Stimulated activated CD8-positive, alpha-beta memory T cell treated with anti-CD3 and anti-CD28 coated beads, Interleukin-4, amount 100 ng/mL, for 48 hours (primary cell): Measurements from ENCODE around the gene APOL6.
"Not testable (repeated sequence)": the region's sequence is repeated elsewhere in the genome, so short reads cannot be mapped to it uniquely, and the experiment has no call there.

Experiments used
- DNase-seq: peaks from one replicate; pipeline ENCODE4 v3.0.0-alpha.2; 2020

The APOL6 gene

DNA sequence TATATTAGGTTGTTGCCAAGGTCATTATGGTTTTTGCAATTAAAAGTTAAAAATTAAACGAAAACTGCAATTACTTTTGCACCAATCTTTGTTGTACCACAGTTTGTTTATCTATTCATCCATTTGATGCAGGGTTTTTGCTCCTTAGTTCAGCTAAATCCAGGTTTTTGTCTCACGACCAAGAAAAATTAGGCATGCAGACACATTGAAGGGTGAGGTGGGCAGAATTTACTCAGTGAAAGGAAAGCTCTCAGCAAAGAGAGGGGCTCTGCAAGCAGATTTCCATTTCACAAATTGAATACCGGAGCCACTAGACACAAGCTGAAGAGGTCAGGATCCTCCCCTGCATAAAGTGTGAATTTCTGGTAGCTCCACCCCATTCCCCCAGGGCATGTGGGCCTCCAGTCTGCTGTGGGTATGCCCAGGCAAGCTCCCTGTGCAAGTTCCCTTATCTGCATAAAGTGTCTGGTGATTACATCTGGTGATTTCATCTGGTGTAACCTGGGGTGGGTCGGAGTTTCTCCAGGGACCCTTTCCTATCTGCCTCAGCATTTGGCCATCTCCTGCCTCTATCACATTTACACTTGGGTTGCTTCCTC, 33.3 kb downstream of the APOL6 start:
- no peak for DNase-seq

DNA sequence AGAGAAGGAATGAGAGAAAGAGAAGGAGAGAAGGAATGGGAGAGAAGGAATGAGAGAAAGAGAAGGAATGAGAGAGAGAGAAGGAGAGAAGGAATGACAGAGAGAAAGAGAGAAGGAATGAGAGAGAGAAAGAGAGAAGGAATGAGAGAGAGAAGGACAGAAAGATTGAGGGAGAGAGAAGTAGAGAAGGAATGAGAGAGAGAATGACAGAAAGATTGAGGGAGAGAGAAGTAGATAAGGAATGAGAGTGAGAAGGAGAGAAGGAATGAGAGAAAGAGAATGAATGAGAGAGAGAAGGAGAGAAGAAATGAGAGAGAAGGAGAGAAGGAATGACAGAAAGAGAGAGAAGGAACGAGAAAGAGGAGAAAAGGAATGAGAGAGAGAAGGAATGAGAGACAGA, 35.3 kb downstream of the APOL6 start:
- no peak for DNase-seq

DNA sequence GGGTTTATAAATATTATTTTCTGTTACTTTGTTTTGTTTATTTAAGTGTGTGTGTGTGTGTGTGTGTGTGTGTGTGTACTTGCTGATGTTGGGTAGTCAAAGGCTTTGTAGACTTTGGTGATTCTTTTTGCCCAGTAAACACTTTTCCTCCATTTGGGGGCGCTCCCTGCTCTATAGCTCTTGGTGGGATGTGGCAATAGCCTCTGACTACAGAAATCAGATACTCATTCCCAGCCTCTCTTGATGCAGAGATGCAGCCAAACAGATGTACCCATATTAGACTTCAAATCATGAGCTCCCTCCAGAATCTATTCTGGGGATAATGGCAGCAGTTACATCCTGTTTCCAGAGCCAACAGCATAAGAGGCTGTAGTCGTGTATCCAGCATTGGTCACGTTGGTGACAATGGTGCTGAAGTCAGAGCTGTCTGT, 36.0 kb downstream of the APOL6 start:
- no peak for DNase-seq

DNA sequence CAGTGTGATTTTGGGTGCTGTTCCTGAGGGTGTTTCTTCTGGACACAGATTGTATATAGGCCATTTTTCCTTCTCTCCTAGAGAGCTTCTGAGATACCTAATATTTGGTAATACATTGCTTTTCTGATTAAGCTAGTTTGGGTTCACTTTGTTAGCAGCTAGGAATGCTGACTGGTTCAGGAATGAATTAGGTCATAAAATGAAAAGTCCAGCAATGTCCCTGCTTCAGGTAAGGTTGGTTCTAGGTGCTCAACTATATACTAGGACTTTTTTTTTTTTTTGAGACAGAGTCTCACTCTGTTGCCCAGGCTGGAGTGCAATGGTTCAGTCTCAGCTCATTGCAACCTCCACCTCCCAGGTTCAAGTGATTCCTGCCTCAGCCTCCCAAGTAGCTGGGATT, 36.5 kb downstream of the APOL6 start:
- DNase-seq: no peak

DNA sequence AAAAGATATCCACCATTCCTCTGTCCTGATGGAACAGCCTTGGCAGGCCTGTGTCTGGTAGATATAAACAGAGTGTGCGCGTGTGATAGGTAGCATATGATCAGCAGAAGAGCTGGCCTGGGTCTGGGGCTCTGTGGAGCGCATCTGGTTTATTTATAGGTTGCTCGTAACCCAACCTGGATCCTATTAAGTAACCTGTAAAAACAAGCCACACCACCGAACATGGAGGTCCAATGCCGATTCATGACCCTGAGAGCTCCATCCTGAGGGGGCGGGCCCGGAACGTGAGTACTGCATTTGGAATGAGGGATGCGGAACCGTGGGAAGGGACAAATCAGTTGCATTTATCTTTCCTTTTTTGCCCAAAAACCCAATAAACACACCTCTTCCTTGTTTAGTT, 37.5 kb downstream of the APOL6 start:
- DNase-seq: no peak

DNA sequence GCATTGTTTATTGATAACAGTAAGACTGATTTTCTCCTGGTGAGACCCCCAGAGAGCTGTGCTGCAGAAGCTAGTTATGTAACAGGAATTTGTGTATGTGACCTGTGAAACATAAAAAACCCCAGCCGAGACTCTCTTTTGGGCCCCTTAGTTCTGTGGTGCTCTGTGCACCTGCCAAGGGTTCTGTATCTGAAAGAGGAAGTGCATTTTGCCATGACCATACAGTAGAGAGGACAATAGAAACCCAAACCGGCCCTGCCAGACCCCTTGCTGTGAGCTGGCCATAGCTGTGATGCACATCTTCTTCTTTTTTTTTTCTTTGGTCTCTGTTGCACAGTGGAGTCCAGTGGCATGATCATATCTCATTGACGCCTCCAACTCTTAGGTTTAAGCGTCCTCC, 38.1 kb downstream of the APOL6 start:
- DNase-seq: no peak

DNA sequence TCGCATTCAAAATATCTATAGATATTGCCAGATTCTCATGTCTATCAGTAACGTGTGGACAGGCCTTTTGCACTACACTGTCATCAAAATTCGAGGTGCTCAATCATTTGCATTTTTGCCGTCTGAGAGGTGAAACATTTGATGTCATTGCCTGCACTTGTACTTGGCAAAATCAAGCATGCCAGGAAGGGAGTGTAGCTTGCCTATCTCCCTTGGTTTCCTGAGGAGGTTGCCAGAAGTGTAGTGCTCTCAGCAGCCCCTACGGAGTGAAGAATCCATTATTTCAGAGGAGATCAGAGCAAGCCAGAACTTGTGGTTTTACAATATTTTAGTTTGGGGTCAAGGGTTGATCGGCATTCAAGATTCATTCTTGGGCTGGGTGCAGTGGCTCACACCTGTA, 39.2 kb downstream of the APOL6 start:
- no peak for DNase-seq

DNA sequence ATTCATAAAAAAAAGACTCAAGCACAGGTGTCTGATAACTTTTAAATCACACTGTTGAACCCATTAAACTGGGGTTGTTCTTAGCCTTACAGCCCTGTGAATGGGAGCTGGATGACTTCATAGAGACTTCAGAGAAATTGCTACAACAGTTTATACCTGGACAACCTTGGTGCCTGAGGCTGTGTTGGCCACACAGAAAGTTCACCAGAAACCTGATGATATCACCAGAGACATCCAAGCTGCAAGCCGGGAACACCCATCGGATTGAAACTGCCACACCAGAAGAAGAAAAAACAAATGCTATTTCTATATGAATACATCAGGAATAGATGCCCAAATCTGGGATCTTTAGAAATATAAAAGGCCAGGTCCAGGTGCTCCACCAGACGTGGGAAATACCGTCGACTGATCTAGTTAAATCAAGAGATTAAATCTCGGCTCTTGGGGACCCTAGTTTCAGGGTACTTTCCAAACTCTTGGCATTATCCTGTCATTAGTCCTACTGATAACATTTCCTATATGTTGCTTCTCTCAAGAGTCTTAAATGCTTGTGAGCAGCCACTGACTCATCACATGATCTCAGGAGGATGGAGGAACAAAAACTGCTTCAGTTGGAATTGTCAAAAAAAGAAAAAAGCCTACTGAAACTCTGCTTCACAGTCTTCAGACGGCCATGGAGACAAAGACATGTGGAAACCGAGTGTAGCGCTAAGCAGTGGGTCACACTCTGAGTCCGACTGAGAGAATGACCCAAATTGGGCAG, 40.8 kb downstream of the APOL6 start:
- no peak for DNase-seq

DNA sequence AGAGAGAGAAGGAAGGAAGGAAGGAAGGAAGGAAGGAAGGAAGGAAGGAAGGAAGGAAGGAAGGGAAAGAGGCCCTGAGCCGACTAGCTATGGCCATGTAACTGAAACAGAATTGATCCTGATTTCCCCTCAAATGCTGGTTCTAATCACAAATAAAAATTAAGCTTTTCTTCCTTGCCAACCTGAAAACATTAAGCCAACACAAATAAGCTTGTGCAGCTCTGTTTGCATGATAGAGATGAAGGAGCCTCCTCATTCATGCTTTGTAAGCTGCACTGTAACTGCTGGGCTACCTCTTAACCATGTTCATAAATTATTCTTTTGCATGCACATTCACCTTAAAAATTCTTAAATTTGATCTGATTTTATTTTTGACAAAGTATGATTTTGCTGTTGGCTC, 41.8 kb downstream of the APOL6 start:
- DNase-seq: no peak

DNA sequence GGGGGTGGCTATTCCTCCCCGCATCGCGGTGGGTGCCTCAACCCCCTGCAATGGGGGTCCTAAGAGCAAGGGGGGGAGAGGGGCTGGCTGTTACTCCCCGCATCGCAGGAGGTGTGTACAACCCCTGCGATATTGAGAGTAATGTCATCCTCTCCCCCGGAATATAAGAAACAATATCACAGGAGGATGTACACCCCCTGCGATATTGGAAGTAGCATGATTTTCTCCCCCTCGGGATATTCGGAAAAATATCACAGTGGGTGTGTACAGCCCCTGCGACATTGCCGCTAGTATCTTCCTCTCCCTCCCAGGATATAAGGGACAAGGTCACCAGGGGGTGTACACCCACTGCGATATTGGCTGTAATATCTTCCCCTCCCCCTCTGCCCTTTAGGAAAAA, 47.0 kb downstream of the APOL6 start:
- no peak for DNase-seq

DNA sequence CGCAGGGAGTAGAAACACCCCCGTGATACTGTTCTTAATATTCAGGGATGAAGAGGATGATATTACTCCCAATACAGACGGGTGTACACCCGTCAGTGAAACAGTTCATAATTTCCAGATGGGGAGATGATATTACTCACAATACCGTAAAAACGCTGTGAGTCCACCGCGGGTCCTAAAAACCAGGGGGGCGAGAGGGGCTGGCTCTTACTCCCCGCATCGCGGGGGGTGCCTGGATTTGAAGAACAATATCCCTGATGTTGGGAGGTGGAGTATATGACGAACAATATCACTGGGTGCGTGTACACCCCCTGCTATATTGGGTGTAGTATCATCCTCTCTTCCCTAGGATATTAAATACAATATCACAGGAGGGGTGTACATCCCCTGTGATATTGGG, 48.9 kb downstream of the APOL6 start:
- DNase-seq: no peak

DNA sequence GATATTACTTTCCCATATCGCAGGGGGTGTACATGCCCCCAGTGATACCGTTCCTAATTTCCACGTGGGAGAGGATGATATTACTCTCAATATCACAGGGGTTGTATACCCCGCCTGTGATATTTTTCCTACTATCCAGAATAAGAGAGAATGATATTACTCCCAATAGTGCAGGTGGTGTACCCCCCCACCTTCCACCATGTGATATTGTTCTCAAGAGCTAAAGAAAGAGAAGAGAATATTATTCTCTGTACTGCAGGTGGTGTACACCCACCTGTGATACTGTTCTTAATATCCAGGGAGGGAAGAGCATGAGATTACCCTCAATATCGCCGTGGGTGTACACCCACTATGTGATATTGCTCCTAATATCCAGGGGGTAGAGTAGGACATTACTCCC, 51.6 kb downstream of the APOL6 start:
- DNase-seq: not testable (repeated sequence)

DNA sequence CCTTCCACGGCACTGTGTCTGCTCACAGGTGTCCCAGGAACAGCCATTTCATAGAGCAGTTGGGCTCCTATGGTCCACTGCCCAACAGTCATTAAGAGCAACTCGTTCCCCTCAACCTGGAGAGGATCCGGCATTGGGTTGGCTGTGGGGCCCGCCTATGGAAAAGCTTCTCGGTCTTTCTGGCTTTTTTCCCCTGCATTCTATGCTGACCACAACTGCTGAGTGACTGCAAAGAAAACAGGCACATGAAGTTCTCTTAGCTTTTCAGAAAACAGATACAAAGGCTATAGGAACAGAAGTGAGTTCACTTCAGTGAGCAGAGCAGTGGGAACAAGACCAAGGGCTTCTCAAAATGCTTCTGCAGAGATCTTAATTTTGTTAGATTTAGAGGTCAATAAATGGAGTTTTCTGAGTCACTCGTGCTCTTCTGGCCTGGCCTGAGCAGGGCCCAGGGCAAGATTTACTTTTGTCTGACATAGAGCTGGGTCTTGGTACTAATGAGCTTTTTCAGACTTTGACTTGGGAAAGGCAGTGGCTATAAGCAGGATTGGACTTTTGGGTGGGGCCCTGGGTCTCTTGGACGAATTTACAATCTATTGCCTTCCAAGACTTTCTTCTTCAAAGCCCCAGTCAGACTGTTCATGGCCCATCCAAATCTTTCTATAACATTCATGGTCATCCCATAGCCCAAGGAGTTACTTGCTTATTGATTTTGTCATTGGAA, 55.8 kb downstream of the APOL6 start:
- no peak for DNase-seq

DNA sequence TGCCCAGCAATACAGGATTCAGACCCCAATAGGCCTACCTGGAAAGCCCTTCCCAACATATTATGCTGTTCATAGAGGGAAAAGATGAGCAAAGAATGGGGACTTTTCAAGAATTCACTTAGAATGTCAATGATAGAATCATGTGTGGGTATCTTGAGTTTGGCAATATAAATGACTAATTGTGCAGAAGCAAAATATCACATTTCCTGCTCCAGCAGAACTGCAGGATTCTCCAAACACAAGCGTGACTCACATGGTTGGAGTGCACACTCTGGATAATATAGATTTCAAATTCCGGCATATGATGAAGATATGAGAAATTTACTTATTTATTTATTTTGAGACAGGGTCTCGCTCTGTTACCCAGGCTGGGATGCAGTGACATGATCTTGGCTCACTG, 56.9 kb downstream of the APOL6 start:
- no peak for DNase-seq

DNA sequence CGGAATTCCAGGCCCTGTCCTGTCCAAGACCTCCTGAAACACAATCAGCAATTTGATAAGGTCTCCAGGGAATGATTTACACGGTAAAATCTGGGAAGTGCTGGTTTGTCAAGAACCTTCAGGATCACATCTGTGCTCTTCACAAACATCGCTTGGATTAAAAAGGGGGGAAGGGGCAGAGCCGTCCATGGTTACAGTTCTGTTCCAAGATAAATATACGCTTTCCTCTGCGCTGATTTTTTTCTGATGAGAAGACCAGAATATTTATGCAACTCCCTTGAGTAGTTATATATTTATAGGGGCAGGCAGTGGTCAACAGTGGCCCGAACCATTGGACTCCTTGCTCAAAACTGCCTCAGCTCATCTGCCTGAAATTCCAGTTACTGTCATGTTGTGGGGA, 60.2 kb downstream of the APOL6 start:
- no peak for DNase-seq

DNA sequence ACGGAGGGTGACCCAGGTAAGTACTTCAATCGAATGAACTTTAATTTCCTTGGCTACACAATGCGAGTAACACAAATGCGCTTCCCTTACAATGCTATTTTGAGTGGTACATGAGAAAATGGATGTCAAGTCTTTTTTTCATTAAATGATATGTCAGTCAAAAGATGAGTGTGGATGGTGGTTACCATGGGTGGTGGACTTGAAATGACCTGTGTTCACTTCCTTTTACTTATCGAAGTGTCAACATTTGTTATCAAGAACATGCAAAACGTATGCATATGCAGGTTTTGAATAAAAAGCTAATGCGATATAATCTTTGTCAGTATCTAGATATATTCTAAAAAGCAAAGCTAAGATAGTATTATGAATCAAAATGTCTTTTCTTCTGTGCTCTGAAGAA, 60.7 kb downstream of the APOL6 start:
- DNase-seq: no peak

DNA sequence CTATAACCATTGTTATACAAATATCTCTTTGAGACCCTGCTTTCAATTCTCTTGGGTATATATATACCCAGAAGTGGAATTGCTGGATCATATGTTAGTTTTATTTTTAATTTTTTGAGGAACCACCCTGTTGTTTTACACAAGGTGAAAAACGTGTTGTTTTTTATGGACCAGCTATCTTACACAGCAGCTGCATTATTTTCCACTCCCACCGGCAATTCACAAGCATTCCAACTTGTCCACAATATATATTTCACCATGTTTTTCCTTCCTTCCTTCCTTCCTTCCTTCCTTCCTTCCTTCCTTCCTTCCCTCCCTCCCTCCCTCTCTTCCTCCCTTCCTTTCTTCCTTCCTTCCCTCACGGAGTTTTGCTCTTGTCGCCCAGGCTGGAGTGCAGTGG, 63.1 kb downstream of the APOL6 start:
- DNase-seq: no peak

DNA sequence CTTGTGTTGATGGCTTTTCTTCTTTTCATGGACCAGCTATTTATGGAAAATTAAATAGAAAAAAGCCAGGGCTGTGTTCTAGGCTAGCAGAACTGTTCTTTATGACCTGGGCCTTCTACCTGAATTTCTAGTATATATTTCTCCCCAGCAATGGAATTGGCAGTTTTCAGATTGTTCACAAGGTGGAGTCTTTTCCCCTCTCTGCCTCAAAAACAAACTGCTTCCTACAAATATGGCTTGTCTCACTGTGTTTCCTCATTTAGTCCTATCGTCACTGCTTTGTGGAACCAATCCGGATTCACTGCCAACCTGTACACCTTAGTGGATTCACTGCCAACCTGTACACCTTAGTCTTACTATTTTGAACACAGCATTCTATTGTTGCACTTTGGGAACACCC, 64.4 kb downstream of the APOL6 start:
- DNase-seq: no peak

DNA sequence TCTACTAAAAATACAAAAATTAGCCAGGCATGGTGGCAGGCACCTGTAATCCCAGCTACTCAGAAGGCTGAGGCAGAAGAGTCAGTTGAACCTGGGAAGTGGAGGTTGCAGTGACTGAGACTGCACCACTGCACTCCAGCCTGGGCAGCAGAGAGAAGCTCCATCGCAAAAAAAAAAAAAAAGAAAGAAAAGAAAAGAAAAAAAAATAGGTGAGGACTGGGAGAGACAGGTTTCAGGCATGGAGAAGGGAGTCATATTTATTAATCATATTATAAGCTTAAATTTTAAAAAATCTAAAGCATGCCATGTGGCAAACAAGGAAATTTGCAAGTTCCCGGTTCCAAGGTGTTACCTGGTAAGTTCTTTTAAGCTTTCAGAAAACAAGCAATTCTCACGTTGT, 69.3 kb downstream of the APOL6 start, which contains the start of gene APOL5:
TSS of gene APOL5 (plus strand) at position 301 of the 400 bp plus-strand sequence. CDS start at position 301, 0 bp downstream.
- no peak for DNase-seq
